Activated T-helper 1 cell treated with Interleukin-2 at 50 U/mL for 16 hours (primary cell): Measurements from ENCODE around the gene FBXW2.

Experiments
- DNase-seq: peaks from one replicate; pipeline ENCODE4 v3.0.0-alpha.2; 2020; ENCODE audit warnings: low read depth

Gene FBXW2

DNA sequence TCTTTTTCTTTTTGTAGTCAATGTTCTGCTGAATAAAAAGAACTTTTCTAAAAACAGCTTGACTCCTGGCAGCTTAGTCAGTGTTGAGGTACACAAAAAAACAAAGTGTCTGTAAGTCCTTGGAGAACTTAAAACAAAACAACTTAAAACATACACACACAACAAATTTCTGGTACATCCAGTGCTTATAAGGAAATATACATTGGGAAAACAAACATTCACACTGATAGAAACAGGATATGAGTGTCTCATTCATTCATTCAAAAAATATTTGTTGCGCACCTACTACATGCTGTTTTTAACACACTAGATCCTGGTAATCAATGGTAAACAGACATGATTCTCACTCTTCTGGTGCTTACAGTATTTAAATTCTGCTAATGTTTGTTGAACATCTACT lies 51.5 kb downstream of the FBXW2 start:
- DNase-seq: no peak

DNA sequence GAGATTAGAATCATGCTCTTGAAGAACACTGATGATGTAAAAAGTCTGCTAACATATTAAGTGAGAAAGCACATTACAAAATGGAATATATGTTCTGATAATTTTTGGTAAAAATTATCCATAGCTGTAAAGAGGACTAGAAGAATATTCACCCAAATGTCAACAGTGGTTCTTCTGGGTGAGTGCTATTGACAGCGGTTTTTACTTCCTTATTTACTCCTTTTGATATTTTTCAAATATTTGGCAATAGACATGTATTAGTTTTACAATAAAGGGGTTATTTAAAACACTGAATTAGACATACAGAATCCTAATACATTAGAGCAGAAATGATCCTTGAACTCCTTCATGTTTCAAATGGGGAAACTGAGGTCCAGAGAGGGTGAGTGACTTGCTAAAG lies 52.0 kb downstream of the FBXW2 start:
- DNase-seq: no peak

DNA sequence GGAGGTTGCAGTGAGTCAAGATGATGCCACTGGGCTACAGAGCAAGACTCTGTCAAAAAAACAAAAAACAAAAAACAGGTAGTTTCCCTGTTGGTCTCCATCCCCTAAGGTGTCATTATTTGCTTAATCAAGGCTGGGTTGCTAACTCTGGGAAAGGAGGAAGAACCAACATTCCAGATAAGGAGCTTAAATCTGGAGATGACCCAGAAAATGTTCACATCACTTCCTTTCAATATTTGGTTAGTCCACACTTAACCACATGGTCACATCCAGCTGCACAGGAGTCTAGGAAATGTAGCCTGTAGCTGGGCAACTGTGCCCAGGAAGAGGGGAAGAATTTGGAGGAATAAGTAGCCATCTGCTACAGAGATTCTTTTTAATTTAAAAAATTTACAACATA lies 53.1 kb downstream of the FBXW2 start:
- no peak for DNase-seq

DNA sequence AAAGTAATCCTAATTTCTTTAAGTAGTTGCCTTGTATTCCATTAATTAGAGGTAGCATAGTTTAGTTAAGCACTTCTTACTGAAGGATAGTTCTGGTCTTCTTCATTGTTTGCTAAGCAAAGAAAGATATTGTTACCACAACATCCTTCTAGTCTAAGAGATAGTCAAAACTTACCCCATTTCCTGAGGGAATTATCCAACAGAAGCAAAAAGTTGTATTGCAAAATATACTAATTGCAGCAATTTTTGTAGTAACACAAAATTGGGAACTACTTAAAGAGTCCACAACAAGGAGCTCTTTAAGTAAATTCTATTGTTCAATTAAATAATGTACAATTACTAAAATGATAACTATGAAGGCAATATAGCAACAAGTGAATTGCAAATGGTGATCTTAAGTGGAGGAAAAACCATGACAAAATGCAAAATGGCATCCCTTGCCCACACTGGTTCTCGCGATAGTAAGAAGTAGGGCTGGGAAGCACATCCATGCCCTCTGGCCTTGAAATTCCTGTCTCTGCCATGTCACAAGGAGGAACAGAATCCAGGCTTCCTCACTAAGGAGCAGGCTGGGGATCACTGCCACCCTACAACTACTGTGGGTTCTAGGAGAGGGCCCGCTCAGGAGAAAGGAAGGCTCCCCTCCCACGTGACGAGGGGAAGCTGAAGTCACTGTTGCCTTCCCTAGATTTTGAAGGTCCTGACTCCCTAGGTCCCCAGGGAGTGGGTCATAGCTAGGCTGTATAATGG lies 55.6 kb downstream of the FBXW2 start:
- no peak for DNase-seq

DNA sequence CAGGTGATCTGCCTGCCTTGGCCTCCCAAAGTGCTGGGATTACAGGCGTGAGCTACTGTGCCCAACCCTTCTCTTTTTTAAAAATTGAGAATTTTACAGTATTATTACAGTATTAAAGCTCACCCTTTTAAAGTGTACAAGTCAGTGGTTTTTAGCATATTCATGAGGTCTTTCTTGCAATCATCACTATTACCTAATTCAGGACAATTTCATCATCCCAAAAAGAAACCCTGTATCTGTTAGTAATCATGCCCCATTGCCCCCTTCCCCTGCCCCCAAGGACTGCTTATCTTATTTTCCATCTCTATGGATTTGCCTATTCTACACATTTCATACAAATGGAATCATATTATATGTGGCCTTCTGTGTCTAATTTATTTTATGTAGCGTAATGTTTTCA lies 56.3 kb downstream of the FBXW2 start:
- DNase-seq: no peak

DNA sequence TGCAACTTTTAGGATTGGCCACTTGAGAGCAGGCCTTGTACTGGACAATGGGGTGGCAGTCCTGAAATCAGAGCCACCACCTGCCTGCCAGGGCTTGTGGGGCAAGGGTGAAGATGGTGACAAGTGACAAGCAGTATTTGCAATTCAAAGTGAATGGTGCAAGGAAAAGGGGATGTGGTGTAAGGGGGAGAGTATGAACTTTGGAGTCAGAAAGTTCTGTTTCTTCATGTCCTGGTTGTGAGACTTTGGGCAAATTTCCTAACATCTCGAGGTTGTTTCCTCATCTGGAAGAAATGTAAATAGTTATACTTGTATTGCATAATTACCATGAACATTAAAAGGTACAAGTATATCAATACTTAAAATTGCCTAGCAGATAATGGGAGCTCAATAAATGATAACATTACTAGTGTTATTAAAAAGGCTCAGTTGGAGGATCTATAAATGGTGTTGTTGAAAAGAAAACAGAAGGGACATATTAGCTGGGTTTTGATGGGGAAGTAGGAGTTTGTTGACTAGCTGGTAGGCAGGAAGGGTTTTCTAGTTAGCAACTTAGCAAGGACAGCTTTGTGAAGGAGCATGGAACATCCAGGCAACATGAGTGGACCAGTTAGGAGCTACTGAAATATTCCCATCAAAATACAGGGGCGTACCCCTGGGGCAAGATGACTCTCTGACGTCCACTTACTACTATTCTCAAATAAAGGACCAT lies 57.6 kb downstream of the FBXW2 start:
- no peak for DNase-seq

DNA sequence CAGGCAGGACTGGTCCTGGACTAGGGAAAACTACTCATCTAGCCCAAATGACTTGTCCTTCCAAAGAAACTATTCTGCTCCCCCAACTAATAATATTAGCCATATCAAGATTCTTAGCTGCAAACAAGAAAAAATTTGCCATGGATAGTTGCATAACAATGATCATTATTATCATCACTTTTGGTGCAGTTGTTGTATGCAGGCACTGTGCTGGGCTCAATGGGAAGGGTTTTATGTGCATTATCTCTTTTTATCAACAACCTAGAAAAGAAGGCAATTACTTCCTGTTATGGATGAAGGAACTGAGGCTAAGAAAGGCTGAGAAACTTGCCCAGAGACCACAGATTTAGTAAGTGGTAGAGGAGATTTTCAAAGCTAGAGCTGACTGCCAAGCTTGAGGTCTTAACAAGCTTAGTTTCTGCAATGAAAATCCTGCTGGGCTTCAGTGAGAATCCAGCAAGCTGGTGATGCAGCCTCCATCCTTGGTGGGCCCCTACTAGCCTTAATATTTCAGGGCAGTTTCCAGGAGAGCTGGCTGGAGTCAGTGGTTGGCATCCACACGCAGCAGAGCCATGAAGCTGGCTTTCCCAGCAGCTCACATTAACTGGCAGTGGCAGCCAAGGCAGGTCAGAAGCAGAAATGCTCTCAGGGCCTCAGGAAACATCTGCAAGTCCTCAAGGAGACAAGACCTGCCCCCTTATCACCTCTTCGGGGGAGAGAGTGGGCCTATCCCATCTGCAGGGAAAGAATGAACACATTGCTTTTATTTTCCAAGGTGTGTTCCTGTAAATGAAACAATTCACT lies 58.4 kb downstream of the FBXW2 start:
- no peak for DNase-seq

DNA sequence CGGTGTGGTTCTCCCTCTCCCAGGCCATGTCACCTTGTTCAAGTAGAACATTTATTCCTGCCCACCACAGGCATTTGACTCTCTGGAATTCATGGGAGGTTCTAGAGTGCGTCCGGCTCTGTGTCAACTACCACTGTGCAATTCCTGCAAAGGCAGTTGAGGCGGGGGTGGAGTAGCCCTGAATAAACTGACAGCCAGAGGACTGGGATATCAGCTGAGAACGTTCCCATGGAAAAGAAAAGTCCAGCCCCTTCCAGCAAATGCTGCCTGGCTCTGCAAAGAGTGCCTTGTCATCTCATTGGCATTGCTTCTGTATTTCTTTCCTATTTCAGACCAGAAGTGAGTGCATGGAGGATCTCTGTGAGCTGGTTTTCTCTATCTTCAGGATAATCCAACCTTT lies 60.0 kb downstream of the FBXW2 start:
- DNase-seq: no peak

DNA sequence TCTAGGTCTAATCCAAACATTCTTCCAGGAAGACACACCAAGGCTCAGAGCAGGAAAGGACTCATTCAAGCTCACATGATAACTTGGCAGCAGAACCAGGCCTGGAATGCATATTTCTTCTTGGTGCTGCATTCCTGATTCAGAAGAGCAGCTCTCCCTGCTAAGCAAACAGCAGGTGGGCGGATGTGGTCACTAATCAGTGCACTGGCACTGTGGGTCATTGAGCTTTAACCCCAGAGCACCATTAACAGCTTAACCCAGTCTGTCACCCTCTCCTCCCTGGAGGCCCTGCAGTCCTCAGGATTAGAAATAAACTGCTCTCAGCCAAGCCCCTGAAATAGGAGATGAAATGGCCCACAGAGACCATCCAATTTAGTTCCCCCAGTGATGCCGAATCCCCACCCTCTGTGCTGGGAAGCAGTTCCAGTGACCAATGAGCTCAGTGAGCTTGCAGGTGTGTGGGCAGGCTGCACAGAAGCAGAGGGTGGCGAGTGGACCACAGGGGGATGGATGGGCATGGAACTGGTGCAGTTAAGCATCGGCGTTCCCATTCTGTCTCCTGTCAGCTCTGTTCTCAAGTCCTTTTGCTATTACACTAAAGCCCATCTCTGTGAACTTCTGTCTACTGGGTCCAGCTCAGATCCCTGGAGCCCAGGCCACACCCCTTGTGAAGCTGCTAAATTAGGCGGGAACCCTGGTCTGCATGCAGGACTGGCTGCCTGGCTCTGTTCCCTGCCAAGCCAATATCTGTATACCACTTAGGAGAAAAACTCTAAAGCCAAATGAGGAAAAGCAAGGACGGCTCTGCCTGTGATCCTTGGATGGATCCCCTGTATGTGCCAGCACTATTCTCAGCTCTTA lies 62.3 kb downstream of the FBXW2 start:
- no peak for DNase-seq

DNA sequence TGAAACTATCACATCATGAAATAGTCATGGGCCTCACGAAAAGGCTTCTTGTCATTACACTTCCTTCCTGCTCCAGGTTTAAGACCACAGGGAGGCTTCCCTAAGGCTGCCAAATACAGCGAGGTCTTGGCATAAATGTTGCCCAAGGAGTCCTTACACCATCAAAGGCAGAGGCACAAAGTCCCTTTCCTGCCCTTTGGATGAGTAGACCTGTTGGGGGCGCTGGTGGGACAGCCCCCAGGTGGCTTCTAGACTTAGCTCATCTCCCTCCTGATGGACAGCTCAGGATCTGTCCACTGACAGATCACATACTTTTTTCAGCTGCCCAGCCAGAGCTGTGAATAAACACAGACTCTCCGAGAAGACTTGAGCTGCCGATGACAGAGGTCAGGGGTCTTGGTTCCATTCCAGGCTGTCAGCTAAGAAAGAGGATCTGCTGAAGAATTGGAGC lies 63.4 kb downstream of the FBXW2 start:
- DNase-seq: no peak

DNA sequence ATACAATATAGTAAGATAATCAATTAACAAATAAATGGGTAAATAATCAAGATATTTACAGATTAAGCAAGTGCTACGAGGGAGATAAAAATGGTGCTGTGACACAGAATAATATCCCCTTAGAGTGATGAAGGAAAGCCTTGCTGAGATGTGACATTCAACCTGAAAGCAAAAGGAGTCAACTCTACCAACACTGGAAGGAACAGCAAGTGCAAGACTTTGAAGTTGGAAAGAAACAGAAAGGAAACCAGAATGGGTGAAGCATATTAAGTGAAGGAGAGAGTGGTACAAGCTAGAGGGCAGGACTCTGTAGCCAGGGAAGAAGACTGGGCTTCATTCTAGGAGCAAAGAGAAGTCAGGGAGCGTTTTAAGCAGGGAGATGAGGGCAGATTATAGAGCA lies 66.7 kb downstream of the FBXW2 start:
- DNase-seq: no peak

DNA sequence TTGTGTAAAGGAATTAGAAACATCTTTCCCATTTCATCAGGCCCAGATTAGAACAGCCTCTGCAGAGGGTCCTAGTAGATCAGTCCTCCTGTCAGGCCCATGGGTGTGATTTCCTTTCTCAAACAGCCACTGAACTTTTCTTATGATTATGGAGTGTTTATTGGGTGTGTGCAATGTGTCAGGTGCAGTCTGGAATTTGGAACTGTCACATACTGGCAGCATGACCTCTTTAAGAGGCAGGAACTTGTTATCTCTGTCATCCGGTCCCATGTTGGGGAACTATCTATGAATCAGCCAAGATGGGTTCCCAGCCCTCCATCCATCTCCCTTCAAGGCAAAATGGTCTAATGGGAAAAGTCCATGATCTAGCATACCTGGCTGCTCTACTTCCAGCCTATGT lies 67.3 kb downstream of the FBXW2 start:
- no peak for DNase-seq

DNA sequence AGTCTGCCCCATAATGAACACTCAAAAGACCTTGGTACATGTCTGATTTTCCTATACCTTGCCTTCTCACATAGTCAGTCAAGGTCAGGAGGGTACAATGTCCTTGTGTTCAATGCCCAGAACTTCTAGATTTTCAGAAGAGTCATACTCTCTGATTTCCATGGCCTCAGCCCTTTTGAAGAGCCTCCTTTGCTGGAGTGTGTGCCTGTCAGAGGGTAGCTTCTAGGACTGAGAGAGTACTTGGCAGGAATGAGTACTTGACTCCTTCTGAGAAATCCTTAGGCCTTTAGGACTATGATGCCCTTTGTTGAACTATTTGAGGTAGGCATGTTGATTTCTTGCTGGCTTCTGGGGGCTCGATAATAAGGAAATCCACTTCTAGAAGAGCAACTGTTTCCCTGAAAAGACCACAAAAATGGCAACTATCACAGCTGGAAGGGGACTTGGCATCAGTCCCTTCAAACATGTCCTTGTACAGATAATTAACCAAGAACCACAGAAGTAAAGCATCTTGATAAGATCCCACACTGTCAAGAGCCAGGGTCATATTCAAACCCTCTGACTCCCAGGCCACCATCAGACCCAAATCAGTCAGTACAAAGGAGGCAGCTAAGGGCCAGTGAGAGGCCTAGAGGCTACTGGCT lies 68.3 kb downstream of the FBXW2 start:
- DNase-seq: no peak

DNA sequence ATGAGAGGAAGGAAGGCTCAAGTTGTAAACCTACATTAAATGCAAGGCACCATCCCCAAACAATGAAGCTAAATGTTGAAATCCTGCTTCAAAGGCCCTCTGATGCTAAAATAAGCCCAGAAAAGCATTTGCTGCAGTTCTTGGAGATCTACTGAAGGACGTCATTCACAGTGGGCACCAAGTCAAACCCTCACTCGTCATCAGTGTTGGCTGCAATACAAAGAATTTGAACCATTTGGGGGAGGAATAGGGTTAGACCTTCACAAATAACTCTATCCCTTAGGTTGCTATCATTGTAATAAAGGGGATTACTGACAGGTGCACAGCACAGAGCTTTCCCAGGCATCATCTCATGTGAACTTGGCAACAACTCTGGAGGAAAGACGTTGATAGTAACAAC lies 69.7 kb downstream of the FBXW2 start:
- DNase-seq: no peak

DNA sequence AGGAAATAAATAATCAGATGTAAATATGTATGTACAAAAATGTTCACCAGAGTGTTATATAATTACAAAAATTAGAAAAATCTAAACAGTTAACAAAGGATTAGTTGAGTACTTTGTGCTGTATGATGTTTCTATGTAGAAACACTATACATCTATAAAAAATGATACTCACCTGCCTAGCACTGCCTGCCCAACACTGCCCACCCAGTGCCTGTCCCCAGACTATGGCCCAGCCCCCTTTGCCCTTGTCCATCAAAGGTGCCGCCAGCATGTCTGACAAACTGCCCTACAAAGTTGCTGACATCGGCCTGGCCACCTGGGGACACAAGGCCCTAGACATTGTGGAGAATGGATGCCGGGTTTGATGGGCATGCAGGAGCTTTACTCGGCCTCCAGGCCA lies 72.8 kb downstream of the FBXW2 start:
- DNase-seq: no peak

DNA sequence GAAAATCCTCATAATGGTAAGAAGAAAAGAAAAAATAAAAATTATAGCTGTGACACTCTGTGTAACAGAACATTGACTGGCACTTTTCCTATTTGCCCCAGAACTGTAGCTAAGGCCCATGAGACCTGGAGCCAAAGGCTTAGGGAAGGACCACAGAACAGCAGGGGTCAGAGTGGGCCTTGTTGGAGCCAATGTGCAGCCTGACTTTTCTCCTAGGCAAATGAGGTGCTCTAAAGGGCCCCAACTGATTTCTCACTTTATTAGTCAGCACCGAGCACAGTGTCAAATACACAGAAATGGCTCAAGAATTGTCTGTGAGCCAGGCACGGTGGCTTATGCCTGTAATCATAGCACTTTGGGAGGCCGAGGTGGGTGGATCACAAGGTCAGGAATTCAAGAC lies 74.9 kb downstream of the FBXW2 start:
- no peak for DNase-seq

DNA sequence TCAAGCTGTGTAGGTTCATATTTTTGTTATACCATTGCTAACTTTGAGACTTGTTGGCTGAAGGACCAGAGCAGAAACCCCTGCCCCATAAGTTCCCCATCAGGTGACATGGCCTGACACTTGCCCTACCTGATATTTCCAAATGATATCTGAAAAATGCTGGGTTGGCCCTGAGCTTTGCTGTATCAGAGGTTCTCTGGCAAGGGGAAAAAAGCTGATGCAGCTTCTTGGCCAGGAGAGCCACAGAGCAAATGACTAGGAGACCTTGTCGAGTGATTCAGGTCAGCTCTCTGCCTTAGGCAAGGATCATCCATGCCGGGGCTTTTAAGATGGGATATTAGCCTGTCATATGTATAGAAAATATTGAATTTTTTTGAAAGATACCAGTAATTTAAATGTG lies 76.0 kb downstream of the FBXW2 start:
- DNase-seq: no peak

DNA sequence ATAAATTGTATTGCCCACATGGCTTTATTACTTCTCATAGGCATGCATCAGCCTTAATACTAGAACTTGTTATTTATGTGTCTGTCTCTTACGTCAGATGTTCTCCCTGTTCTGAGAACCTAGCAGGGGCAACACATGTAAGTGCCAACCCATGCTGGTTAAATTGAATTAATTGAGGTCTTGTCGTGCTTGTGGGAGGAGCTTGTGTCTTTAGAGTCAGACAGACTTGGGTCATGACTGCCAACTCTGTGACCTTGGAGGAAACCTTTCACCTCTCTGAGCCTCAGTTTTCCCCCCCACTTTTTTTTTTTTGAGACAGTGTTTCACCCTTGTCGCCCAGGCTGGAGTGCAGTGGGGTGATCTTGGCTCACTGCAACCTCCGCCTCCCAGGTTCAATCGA lies 76.7 kb downstream of the FBXW2 start:
- no peak for DNase-seq

DNA sequence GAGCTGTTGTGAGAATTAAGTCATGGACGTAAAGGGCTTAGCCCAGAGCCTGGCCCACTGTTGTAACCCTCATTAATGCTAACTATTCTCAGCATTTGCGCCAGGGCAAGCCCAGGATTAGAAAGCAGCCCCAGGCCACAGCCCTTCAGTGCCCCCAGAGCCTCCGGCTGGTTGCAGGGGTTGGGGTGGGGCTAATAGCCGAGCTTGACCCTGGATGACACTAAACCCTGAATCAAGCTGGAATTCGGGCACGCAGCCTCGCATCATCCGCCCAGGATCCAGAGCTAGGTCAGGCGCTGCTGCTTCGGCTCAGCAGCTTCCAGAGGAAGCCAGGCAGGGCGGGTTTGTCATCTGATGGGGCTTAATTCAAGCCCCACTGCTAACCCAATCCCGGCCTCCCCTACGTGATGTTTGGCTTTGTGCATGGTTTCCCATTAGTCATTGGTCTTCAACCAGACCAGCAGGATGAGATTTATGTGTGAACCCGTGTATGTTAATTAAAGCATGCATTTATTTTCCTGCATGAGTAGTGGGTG lies 77.8 kb downstream of the FBXW2 start:
- no peak for DNase-seq

DNA sequence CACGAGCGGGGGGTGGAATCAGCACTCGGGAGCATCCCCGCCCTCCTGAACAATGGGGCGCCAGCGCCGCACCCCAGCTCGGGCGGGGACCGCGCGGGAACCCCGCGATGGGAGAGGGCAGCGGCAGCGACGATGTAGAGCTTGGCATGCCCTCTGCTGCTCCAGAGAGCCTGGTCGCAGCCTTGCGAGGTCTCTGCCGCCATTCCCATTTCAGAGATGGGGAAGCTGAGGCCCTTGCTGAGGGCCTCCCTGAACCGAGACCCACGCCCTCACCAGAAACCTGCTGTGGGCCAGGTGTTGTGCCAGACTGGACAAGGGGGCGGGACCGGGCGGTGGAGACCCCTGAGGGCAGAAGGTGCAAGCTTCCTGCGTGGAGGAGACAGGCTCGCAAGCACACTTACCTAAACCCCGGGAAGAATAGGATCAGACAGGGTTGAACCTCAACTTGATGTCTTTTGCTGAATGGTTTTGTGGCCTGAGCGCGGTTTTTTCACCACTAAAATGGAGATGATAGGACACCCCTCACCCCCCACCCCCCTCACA lies 78.3 kb downstream of the FBXW2 start:
- DNase-seq: no peak
